ENCODE data around the gene MYRFL.
"Not testable (repeated sequence)": the region's sequence is repeated elsewhere in the genome, so short reads cannot be mapped to it uniquely, and the experiment has no call there.

The MYRFL gene

GRCh38 chr12:69986114-69986513 is 161.1 kb downstream of the MYRFL start:
- DNase-seq = no peak

GRCh38 chr12:69987579-69988091 is 162.6 kb downstream of the MYRFL start:
- DNase-seq = no peak

DNA sequence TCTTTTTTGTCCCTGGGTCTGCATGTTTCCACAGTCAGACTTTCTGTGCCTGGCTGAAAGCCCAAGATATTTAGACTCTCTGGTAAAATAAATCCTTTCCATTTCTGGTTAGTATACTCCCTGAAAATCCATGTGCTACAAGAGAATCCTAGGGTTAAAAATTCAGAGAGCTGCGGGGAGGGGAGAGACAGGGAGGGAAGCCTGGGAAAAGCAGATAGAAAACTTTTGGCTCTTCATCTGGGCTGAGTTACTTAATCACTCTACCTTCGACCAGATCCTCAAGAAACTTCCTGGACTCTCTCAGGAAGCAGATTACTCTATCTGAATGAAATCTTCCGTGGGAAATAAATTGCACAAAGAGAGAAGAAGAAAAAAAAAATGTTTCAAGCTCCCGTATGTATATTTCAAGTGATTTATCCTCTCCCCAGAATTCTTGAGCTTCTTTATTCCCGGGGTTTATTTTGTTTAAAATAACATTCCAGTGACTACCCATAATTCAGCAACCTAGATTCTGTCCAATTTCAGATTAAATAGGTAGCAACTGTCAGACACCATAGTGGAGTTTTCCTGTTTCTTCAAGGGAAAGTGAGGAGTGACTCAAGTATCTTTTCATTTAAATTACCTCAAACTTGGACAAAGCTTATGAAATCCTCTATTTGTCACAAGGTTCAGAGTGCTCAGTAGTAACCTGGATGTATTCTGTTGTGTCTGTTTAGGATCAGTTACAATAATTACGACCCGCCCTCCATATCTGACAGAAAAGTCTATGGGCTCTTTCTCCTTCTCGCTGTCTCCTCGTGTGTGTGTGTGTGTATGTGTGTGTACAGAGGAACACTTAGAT is 163.7 kb downstream of the MYRFL start:
- DNase-seq = no peak

GRCh38 chr12:69991690-69992288 is 166.8 kb downstream of the MYRFL start:
- DNase-seq = no peak

DNA sequence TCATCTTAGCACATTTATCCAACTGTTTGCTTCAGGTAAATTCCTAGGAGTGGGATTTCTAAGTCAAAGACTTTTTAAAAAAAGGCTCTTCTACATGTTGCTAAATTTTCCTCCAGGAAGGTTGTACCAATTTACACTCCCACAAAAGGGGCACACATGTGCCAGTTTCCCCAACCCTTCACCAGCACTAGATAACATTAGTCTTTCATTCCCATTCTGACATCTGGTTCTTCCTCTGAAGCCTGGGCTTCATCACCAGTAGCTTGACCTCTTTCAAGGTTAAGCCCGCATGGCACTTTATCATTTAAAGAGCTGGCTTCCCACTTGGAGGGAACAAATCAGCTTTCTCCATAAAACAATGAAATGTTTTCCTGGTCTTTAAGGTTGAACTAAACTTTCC is 168.4 kb downstream of the MYRFL start:
- no peak for DNase-seq

DNA sequence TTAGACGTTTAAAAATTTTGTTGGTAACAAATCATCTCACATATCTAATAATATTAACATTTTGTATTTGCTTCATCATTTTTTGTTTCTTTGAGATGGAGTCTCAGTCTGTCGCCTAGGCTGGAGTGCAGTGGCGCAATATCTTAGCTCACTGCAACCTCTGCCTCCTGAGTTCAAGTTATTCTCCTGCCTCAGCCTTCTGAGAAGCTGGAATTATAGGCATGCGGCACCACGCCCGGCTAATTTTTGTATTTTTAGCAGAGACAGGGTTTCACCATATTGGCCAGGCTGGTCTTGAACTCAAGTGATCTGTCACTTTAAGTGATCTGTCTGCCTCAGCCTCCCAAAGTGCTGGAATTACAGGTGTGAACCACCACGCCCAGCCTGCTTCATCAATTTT is 169.1 kb downstream of the MYRFL start:
- not testable (repeated sequence) for DNase-seq

GRCh38 chr12:69994724-69995173 is 169.7 kb downstream of the MYRFL start:
- DNase-seq = no peak

DNA sequence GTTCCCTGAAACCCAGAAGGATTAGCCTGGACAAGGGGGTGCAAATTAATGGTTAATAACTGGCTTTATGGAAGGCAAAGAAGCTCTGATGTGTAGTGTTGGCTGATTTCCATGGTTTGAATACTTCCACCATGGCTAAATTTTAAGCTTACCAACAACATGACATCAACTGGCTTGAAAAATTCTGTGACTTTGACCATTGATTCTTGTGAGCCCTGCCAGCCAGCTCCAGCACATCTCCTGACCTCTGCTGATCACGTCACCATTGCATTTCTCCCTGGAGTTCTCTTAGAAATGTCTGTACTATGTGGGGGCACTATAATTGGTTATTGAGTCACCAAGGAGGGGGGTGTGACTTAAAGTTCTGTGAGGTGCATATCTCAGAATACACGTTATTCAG is 171.2 kb downstream of the MYRFL start:
- no peak for DNase-seq

- DNase-seq = no peak
Measured at GRCh38 chr12:69996722-69997121, 171.7 kb downstream of the MYRFL start.

DNA sequence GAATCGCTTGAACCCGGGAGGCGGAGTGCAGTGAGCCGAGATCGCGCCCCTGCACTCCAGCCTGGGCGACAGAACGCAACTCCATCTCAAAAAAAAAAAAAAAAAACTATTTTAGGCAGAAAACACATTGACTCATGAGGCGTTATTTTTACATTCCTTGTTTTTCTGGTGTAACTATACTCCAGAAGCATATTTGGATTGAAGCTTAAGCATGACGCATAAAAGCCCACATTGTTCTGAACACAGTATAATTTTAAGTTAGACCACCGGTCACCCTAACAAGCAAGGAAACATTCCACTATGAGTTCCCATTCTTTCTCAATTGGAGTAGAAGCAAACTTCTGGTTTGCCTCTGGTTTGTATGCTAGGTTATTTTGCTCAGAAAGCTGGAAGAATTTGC is 173.0 kb downstream of the MYRFL start:
- no peak for DNase-seq

- no peak for DNase-seq
Measured at GRCh38 chr12:69998922-69999321, 173.9 kb downstream of the MYRFL start.

DNA sequence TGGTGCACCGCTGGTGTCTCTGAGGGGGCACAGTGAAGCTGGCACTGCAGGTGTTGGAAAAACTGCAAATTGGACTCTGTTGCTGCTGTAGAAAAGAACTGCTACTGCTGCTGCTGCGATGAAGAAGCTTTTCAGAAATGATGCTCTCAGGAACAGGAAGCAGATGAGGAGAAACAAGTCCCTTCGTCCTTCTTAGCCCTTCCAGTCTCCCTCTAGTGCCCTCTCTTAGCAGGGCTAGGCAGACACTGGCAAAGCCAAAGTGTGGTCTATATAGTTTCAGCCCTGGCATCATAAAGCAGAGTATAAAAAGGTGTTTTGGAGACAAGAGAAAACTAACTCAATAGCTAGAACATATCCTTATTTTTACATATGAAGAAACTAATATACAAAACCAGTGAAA is 174.5 kb downstream of the MYRFL start:
- DNase-seq = no peak

- no peak for DNase-seq
Measured at GRCh38 chr12:70002097-70002911, 177.3 kb downstream of the MYRFL start.

DNA sequence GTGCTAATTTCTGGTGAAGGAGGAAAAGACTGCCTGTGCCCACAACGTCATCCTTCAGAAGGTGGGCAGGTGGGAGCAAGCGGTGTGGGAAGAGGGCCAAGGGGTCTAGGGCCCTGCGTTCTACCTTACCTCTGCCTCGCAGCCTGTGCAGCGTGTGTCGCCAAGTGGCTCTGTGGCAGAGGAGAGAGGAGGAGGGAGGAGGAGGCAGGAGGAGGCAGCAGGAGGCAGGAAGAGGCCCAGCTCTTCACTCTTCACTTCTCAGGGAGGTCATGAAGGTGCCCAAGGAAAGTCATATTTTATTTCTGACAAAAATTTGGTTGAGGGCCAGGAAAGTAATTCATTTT is 177.9 kb downstream of the MYRFL start:
- no peak for DNase-seq

GRCh38 chr12:70005864-70006618 is 181.0 kb downstream of the MYRFL start:
- DNase-seq = no peak

- no peak for DNase-seq
Measured at GRCh38 chr12:70006619-70006973, 181.6 kb downstream of the MYRFL start.

GRCh38 chr12:70007687-70008086 is 182.7 kb downstream of the MYRFL start:
- no peak for DNase-seq
